ENCODE measurements around the gene LCN9. TPM values are rescaled to one million over a fixed set of nuclear protein-coding genes. Genes with fewer than 3 reads are reported as not detected.
"Not testable (repeated sequence)": the region's sequence is repeated elsewhere in the genome, so short reads cannot be mapped to it uniquely, and the experiment has no call there.

LCN9 gene
- total RNA-seq, 1 experiment from 2014 or later, result not detected

- ChIA-PET POLR2A (ENCODE audit: unreplicated experiment) (no interaction called here), CTCF (no interaction called here)
- H3K4me1 ChIP-seq (ENCODE audit: insufficient read depth, low read length), result no peaks in the 10 kb centered on the region
- ATAC-seq (no peak), DNase-seq (no peak)
- no peak overlapping the region for H3K27ac ChIP-seq (ENCODE audit: low read length)
- H3K27me3 ChIP-seq (ENCODE audit: low read length), result peaks cover 38% of the 10 kb centered on the region
- BruUV-seq (replicated peaks), result no TSS peak
- no peaks in the 10 kb centered on the region for H3K9me3 ChIP-seq (ENCODE audit: low read length)
- intact Hi-C loops (cut with micrococcal nuclease), result no loop called here
- no peaks in the 10 kb centered on the region for H4K20me1 ChIP-seq (ENCODE audit: low read length)
- no peaks in the 10 kb centered on the region for H3F3A ChIP-seq (ENCODE audit: low read length, unreplicated experiment)
- H3K9me2 ChIP-seq (replicated peaks; ENCODE audit: low read length), result no peaks in the 10 kb centered on the region
- no peaks in the 10 kb centered on the region for H3K36me3 ChIP-seq (ENCODE audit: low read depth, low read length)
- TF ChIP-seq EZH2 (IDR thresholded peaks at IDR 0.05; ENCODE audit: low read length, unreplicated experiment) (no peak), EZH2phosphoT487 (IDR thresholded peaks at IDR 0.05; ENCODE audit: borderline replicate concordance, low read length) (no peak), CTCF (conservative IDR thresholded peaks at IDR 0.05; ENCODE audit: low read depth, low read length) (no peak)
- no peak overlapping the region for H2AFZ ChIP-seq (ENCODE audit: low read length)
- no peak overlapping the region for H3K4me2 ChIP-seq (ENCODE audit: low read length)
- no peak overlapping the region for H3K4me3 ChIP-seq (ENCODE audit: low read length)
- no peaks in the 10 kb centered on the region for H3K79me2 ChIP-seq (ENCODE audit: low read length)
- no peak overlapping the region for H3K9ac ChIP-seq (ENCODE audit: low read length)
Observed at GRCh38 chr9:135632841-135633240, 30.3 kb upstream of the LCN9 start.

GRCh38 chr9:135636930-135637530 is 26.1 kb upstream of the LCN9 start:
- BruUV-seq (replicated peaks); H3K9me3 ChIP-seq (ENCODE audit: low read length); H2AFZ ChIP-seq (ENCODE audit: low read length); H3K79me2 ChIP-seq (ENCODE audit: low read length); H3K36me3 ChIP-seq (ENCODE audit: low read depth, low read length); H3K9me2 ChIP-seq (replicated peaks; ENCODE audit: low read length); H3K4me3 ChIP-seq (ENCODE audit: low read length); H4K20me1 ChIP-seq (ENCODE audit: low read length); H3K9ac ChIP-seq (ENCODE audit: low read length); intact Hi-C loops (cut with micrococcal nuclease); H3K4me2 ChIP-seq (ENCODE audit: low read length); H3F3A ChIP-seq (ENCODE audit: low read length, unreplicated experiment); ATAC-seq; DNase-seq; H3K27ac ChIP-seq (ENCODE audit: low read length); H3K4me1 ChIP-seq (ENCODE audit: insufficient read depth, low read length): not testable (repeated sequence)
- POLR2A ChIA-PET (ENCODE audit: unreplicated experiment), result interaction anchor here (0.7 kb wide), 1 partner anchor 9 kb away, joined by 3 read pairs; no protein-coding TSS in a partner anchor
- H3K27me3 ChIP-seq (ENCODE audit: low read length), result peaks cover 30% of the 10 kb centered on the region
- CTCF ChIA-PET, result interaction anchor here (0.5 kb wide), 1 partner anchor 58 kb away, joined by 3 read pairs; no protein-coding TSS in a partner anchor

- no peak within 1 kb of the TSS for H3K27ac ChIP-seq (ENCODE audit: low read length)
- CTCF ChIA-PET, result no interaction called here
- peaks cover 17% of the 10 kb centered on the region for H3K27me3 ChIP-seq (ENCODE audit: low read length)
- H3K9me2 ChIP-seq (replicated peaks; ENCODE audit: low read length), result no peaks in the 10 kb centered on the region
- no peaks in the 10 kb centered on the region for H3F3A ChIP-seq (ENCODE audit: low read length, unreplicated experiment)
- no peak within 1 kb of the TSS for H3K4me3 ChIP-seq (ENCODE audit: low read length)
- no peaks in the 10 kb centered on the region for H4K20me1 ChIP-seq (ENCODE audit: low read length)
- POLR2A ChIA-PET (ENCODE audit: unreplicated experiment), result no interaction called here
- H3K79me2 ChIP-seq (ENCODE audit: low read length), result no peaks in the 10 kb centered on the region
- H3K9me3 ChIP-seq (ENCODE audit: low read length), result no peaks in the 10 kb centered on the region
- ATAC-seq, result no peak
- H3K9ac ChIP-seq (ENCODE audit: low read length), result no peak within 1 kb of the TSS
- H3K36me3 ChIP-seq (ENCODE audit: low read depth, low read length), result no peaks in the 10 kb centered on the region
- H2AFZ ChIP-seq (ENCODE audit: low read length), result no peak within 1 kb of the TSS
- no TSS peak for BruUV-seq (replicated peaks)
- H3K4me2 ChIP-seq (ENCODE audit: low read length), result no peak within 1 kb of the TSS
- no peak for DNase-seq
- H3K4me1 ChIP-seq (ENCODE audit: insufficient read depth, low read length), result no peaks in the 10 kb centered on the region
- TF ChIP-seq CTCF (conservative IDR thresholded peaks at IDR 0.05; ENCODE audit: low read depth, low read length) (no peak), EZH2 (IDR thresholded peaks at IDR 0.05; ENCODE audit: low read length, unreplicated experiment) (no peak), EZH2phosphoT487 (IDR thresholded peaks at IDR 0.05; ENCODE audit: borderline replicate concordance, low read length) (no peak)
- intact Hi-C loops (cut with micrococcal nuclease), result no loop called here
Observed at GRCh38 chr9:135639196-135639595, 23.9 kb upstream of the LCN9 start, which contains the start of gene GLT6D1. GLT6D1 (minus strand) TSS chr9:135639540; CDS start chr9:135639187, 353 bp downstream.
